GM19395 (cell line): ENCODE measurements around the gene NRXN2.

Experiments
- ATAC-seq: cut with Tn5 transposase; IDR thresholded peaks from one replicate; pipeline ENCODE4 v1.9.1; 2021; ENCODE audit warnings: mild to moderate bottlenecking, moderate library complexity; ENCODE audit not compliant: unreplicated experiment

Gene NRXN2

GRCh38 chr11:64723117-64723906 lies at the start of gene NRXN2:
TSS of gene NRXN2 (minus strand) at chr11:64723197. CDS start at chr11:64713699, 9,498 bp downstream.
- peak; percentile 68 for ATAC-seq

DNA sequence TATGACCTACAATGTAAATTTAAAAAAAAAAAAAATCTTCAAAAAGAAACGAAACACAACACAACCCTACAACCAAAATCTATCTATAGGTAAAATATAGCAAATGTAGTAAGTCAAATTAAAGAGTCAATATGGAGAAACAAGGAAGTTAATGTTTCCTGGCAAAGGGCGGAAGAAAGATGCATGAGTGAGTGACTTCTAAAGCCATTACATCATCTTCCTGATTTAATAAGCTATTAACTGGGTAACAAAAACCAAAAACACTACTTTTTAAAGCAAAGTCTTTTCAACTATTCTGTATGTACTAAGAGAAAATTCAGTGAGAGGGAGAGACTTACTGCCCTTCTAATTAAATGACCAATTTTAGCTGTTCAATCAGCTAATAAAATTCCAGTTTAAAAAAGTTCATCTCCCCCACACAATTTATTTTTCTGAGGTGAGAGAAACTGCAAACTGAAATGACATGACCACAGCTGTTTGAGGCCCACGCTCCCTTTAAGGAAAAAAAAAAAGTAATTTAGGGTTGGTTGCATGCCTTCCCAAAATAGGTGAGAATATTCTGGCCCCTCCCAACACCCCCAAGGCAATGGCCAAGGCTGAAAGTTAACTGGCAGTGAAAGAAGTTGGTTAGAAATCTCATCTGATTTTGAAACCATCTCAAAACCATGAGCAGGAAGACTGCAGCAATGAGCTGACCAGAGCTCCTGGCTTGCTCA lies 49.5 kb upstream of the NRXN2 start:
- ATAC-seq: no peak

DNA sequence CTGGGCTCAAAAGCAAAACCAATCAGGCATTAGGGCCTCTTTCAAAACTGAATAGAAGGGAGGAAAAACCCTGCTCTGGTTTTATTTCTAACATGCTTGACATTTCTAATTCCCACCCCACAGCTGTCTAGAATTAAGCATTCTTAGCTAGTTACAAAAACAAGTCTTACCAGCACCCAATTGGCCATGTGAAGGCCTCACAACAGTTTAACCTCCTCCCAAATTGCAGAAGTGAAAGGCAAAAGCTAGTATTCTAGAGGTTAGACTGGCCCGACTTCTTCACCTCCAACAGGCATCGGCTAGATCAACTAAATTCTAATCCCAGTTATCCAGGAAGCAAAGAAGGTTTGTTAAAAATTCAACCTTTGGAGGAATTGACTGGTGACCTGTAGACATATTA lies 48.9 kb upstream of the NRXN2 start:
- ATAC-seq: no peak

- no peak for ATAC-seq
Observed at GRCh38 chr11:64770120-64770519, 47.1 kb upstream of the NRXN2 start.

- no peak for ATAC-seq
Observed at GRCh38 chr11:64769283-64769682, 46.3 kb upstream of the NRXN2 start.

GRCh38 chr11:64768300-64768694 lies 45.3 kb upstream of the NRXN2 start:
- ATAC-seq: no peak

GRCh38 chr11:64767344-64768299 lies 44.6 kb upstream of the NRXN2 start:
- no peak for ATAC-seq

GRCh38 chr11:64766881-64767280 lies 43.9 kb upstream of the NRXN2 start:
- ATAC-seq: no peak

- ATAC-seq: no peak
Observed at GRCh38 chr11:64765851-64766665, 43.1 kb upstream of the NRXN2 start.

DNA sequence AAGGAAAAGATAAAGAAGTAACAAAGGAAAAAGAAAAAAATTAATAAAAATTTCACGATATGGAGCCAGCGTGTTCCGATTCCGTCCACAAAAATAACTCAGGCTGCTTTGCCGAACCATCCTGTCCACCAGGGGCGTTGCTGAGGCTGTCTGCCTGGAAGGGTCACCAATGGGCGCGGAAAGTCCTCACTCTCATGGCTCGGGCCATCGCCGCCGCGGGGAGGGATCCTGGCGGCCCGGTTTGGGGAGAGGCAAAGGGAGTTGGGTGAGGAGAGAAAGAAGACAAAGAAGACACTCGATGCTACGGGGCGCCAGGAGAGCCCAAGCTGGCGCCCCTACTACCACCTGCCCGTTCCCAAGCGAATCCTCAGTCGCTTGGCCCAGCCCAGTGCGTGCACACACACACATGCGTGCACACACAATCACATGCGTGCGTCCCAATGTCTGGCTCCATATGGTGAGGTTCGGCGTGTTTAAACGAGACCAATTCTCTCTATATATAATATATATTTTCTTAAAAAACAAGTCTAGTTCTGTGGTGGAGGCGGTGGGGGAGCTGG lies 42.4 kb upstream of the NRXN2 start:
- no peak for ATAC-seq

DNA sequence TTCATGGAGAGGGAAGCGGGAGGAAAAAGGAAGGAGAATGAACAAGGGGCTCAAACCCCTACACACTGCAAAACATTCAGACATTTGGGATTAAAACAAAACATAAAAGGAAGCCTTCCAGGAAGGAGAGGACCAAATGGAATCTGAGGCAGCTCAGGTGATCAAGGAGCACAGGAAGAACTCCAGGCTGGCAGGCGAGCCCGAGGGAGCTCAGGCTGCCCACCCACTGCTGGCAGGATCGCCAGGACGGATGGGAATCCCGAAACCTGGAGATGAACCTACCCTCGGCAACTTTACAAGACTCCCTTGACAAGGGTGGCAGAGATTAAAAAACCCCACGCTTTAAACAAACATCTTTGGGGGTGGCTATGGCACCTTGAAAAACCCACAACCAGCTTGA lies 41.8 kb upstream of the NRXN2 start:
- ATAC-seq: no peak

GRCh38 chr11:64764040-64764611 lies 41.1 kb upstream of the NRXN2 start:
- ATAC-seq: no peak

GRCh38 chr11:64763526-64764039 lies 40.6 kb upstream of the NRXN2 start:
- no peak for ATAC-seq

- no peak for ATAC-seq
Observed at GRCh38 chr11:64762674-64763525, 39.9 kb upstream of the NRXN2 start.

DNA sequence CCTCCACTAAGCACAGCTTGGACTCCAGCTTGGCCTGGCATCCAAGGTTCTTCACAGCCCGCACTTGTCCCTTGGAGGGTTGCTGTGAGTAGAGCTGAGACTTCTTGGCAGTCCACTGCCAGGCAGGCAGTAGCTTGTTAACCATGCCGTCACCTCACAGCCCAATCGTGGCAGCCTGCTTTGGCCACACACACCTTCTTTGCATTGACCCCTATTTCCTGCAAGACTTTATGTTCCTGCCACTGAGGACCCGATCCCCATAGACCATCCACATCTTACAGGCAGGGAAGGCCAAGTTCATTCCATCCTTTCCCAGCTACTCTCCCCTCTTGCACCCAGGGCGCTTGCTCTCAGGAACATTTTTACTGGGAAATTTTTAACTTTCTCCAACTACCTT lies 39.3 kb upstream of the NRXN2 start:
- ATAC-seq: no peak

DNA sequence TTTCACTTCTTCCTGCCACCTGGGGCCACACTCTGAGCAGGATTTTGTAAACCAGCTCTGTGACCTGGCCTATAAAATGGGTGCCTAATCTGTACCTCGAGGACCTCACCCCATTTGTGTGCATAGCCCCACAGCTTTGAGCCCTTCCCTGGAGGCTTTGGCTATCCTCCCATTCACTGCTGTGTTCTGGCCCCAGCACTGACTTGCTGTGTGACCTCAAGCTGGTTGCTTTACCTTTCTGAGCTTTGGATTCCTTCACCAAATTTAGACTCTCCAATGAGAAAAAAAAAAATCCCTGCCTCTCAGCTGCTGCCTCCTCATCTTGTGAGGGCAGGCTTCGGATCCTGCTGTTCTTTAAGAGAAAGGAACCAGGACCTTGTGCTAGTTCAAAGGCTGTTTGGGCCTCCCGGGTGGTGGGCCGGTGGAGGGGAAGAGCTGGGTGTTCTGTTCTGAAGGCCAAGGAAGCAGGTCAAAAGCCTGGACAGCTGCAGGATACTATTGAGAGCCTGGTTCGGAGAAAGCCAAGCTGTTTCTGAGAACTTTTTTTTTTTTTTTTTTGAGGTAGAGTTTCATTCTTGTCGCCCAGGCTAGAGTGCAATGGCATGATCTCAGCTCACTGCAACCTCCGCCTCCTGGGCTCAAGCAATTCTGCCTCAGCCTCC lies 37.9 kb upstream of the NRXN2 start:
- ATAC-seq: no peak

DNA sequence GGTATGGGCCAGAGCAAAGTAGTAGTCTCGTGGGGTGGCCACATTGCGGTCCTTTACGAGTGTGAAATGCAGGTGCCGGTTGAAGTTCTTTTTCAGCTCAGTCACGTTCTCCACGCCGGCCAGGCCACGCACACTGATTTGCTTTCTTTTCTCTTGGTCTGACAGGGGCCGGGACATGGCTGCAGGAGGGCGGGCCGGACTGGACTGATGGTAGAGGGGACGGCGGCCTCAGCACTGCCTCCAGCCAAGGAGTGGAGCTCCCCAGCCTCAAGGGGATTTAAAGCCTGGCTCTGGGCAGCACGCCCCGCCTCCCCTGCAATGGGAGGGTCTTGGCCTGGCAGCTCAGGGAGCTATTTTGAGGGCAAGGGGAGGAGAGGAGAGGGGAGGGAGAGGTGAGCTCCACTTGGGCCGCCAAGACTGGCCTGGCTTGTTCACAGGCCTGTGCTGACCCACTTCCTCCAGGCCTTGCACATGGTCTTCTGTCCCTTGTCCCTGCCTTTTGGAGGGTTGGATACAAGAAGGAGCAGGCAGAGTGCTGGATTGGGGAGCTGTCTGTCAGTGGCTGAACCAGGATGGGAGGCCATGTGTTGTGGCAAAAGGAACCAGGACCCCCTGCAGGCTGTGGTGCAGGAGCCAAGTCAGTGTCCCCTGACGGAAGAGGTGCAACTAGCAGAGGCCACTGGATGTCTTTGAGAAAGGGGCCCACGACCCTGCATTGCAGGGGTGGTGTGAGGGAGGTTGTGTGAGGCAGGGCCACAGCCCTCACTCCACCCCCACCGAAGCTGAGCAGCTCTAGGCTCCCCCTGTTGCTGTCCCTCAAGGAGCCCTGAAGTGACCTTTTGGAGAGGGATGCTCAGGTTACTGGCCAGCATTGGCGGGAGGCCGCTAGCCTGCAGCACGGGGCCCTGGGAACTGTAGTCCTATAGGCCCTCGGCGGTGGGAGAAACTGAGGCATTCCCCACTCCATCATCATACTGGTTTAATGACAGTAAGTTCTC lies 37.0 kb upstream of the NRXN2 start, which contains the start of gene PYGM:
PYGM (minus strand) TSS at position 253 of the 998 bp plus-strand sequence; CDS start at position 177, 76 bp downstream.
- ATAC-seq: no peak
